ENCODE data around the gene DLX2.

DLX2 gene

DNA sequence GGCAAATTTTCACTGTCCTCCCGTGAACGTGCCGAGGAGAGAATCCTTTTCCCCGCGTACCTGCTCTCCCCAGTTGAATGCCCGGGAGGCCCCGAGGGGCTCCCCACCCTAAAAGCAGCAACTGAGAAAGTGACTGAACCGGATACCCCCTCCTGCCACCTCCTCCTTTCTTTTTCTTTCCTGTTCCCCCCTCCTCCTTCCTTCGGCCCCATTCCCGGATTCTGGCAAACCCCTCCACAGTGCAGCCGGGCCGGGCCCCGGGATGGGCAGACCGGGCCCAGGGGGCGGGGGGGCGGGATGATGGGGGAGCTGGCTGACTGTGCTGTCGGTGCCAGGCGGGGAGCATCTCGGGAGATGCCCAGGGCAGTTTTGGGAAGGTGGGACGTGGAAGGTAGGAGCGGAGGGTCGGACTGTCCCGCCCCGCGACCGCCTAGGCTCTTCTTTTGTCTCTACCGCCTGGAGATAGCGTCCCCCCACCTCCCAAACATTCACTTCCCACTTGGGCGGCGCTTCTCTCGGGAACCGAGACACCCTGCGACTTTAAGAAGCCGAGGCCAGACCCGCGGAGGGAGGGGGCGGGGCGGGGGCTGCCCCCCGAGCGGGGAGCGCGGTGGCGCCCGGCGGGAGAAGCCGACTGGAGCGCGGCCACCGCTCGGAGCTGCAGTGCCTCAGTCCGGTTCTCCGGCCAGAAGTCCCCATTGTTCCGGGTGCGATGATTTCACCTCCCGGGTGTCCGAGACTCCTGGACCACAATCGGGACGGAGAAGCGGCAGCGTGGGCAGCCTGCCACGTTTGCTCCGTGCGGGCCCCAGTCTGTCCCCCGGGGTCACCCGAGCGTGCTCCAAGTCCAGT lies 8.2 kb downstream of the DLX2 start:
- no peak for DNase-seq (ENCODE audit: low read depth)

GRCh38 chr2:172093416-172094293 lies 9.0 kb downstream of the DLX2 start:
- no peak for DNase-seq (ENCODE audit: low read depth)

DNA sequence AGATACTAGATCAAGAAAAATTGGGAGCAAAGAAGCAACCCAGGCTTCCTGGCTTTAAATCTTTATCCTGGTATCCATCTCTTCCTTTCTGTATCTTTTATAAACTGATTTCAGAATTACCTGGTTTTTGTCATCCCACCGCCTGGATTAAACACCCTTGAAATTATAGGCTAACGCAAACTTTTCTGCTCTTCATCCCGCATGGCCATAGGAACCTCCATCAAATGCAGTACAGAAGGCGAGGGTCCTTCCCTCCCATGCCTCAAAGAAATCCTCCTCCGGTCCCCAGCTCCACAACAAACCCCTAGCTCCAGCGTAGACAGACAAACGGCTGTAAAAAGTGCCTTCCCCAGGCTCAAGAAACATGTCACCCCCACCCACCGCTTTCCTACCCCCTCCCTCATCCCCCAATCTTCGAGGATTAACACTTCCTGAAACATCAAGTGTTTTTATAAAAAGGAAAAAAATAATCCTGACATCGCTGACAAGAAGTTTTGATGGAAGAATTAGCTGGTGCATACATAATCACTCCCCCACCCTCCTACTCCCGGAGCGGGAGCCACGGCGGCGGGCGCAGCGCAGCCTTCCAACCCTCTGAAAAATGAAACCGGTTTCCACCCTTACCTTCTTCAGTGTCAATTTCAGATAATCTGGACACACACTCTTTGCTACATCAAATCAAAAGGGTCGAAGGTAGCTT lies 9.8 kb downstream of the DLX2 start:
- no peak for DNase-seq (ENCODE audit: low read depth)

- no peak for DNase-seq (ENCODE audit: low read depth)
Measured at GRCh38 chr2:172091761-172092566, 10.7 kb downstream of the DLX2 start.

- DNase-seq (ENCODE audit: low read depth), result no peak
Measured at GRCh38 chr2:172091000-172091641, 11.6 kb downstream of the DLX2 start.

- no peak for DNase-seq (ENCODE audit: low read depth)
Measured at GRCh38 chr2:172090044-172090961, 12.4 kb downstream of the DLX2 start.

DNA sequence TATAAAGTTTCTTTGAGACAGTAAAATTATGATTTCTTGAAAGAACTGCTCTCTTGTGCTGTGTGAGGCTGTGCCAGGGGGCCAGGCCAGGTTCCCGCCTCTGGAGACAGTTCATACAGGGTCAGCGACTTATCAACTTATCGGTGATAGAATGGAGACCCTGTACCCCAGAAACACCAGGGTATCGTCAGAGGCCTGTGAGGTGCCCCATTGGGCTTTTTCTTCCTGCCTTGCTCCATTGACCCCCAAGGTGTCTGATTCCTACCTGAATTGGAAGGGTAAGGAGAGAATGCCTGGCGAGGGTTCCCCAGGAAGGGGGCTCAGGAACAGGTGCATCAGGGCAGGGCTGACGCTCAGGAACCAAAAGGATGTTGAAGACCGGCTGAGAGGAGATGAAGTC lies 13.1 kb downstream of the DLX2 start:
- no peak for DNase-seq (ENCODE audit: low read depth)

DNA sequence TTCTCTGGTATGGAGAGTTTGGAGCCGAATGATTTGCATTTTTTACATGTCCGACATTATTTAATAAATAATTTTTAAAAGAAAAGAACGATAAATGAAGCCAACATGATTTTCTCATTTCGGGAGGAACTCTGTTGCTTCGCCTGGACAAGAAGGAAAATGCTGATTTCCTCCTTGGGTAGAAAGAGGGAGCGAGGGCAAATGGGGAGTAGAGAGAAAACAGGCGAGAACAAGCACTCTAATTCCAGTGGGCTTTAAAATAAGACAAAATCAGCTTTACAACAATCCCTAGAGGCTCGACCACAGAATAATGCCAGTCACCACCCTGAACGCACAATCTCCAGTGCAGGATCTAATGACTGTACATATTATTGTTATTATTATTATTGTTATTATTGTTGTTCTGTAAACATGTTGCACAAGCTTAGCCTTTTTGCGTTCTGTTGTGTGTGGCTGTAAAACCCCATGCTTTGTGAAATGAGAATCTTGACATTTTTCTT lies 13.6 kb downstream of the DLX2 start:
- no peak for DNase-seq (ENCODE audit: low read depth)

DNA sequence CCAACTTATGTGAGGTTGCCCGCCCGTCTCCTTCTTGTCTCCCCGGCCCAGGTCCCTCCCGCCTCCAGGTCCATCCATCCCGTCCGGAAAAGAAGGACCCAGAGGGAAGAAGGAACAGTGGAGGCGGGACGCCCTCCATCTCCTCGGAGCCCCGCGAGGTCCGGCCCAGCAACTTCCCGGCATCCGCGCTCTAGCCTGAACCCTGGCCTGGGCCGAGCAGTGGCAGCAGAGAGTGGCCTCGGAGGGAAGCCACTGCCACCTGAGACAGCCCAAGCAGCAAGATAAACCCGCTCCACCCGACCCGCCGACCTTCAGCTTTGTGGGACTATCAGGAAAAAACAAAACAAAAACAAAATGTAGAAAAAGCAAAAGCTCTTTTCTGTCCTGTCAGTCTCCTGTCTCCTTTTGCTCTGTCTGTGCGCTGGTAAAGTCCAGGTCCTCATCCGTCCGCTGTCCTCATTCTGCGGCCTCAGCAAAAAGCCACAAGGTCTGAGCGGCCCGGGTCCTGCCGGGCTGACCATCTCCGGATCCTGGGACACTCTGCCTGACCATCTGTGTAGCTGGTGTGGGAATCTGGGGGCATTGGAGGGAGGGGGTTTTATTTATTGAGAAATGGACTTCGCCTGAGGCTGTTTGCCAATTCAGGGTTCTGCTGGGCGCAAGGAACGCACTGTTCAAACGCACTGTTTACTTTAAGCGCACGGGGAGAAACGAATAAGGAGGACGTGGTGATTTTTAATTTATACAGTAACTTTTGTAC lies 14.3 kb downstream of the DLX2 start:
- DNase-seq (ENCODE audit: low read depth), result no peak

DNA sequence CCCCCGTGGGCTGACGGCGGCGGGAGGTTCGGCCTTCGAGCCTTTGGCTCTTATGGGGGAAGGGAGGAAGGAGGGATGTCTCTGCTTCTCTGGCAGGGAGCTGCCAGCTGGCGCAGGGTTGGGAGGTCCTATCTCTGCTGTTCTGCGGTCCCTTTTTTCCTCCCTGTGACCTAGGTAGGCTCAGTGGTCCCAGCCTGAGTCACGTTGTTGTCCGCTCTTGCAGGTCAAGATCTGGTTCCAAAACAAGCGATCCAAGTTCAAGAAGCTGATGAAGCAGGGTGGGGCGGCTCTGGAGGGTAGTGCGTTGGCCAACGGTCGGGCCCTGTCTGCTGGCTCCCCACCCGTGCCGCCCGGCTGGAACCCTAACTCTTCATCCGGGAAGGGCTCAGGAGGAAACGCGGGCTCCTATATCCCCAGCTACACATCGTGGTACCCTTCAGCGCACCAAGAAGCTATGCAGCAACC lies 14.9 kb downstream of the DLX2 start:
- no peak for DNase-seq (ENCODE audit: low read depth)

GRCh38 chr2:172087207-172087779 lies 15.4 kb downstream of the DLX2 start:
- DNase-seq (ENCODE audit: low read depth), result no peak

DNA sequence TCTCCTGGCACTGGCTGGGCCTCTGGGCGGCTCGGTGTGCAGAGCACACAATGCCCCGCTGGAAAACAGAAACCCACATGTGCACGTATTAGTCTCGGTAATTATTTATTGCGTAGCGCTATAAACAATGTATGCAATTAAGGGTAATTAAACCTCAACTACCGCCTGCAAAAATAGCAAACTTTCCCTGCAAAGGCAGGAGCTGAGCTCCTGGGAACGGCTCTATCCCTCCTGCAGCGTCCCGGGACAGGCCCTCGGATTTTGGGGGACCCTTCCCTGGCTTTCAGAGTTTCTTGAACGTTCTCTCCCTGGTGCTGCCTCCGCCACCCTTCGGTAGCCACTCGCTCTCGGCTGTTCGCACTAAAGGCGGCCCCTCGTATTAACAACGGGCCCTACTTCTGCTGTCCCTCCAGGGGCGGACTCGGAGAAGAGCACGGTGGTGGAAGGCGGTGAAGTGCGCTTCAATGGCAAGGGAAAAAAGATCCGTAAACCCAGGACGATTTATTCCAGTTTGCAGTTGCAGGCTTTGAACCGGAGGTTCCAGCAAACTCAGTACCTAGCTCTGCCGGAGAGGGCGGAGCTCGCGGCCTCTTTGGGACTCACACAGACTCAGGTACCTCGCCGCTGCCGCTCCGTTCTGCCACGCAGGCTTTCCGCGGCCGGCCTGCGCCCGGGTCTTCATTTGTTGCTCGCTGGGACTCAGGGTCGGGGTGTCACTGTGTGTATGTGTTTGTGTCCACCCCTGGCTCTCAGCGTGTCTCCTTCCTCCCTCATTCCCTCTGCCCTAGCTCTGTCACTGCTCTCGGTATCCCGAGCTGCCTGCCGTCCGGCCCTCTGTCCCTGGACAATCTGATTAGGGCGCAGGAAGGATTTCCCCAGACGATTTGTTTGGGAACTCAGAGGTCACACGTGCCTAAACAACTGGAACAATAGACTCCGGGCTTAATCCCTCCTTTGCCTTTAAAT lies 16.2 kb downstream of the DLX2 start:
- DNase-seq (ENCODE audit: low read depth), result no peak

DNA sequence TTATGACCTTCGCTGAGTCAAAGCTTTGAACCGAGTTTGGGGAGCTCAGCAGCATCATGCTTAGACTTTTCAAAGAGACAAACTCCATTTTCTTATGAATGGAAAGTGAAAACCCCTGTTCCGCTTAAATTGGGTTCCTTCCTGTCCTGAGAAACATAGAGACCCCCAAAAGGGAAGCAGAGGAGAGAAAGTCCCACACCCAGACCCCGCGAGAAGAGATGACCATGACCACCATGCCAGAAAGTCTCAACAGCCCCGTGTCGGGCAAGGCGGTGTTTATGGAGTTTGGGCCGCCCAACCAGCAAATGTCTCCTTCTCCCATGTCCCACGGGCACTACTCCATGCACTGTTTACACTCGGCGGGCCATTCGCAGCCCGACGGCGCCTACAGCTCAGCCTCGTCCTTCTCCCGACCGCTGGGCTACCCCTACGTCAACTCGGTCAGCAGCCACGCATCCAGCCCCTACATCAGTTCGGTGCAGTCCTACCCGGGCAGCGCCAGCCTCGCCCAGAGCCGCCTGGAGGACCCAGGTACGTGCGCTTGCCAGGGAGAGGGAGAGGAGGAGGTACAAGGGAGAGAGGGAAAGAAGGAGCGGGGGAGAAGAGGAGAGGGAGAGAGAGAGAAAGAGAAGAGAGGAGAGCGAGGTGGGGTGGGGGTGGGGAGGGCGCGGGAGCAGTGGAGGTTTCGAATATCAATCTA lies 17.1 kb downstream of the DLX2 start, which contains the start of gene DLX1:
Gene DLX1, plus strand, starts transcription at position 48 of the 700 bp plus-strand sequence. Its CDS starts 171 bp downstream, at position 219.
- no peak for DNase-seq (ENCODE audit: low read depth)

- DNase-seq (ENCODE audit: low read depth), result peak; percentile 85
Measured at GRCh38 chr2:172084645-172085459, 17.8 kb downstream of the DLX2 start.

DNA sequence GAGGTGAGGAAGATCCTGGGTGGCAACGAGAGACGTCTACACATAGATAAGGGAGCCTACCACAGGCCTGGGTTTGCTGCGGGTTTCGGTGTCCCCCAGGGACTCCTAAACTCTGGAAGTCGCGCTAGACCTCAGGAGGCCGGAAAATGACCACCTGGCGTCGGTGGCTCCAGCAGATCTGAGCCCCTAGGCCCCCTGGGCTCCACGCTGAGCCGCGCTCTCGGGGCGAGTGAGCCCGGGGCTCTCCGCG lies 18.4 kb downstream of the DLX2 start:
- DNase-seq (ENCODE audit: low read depth), result no peak

All from fibroblast of the conjunctiva (primary cell).